ENCODE data around the gene CRACDL.

The CRACDL gene

DNA sequence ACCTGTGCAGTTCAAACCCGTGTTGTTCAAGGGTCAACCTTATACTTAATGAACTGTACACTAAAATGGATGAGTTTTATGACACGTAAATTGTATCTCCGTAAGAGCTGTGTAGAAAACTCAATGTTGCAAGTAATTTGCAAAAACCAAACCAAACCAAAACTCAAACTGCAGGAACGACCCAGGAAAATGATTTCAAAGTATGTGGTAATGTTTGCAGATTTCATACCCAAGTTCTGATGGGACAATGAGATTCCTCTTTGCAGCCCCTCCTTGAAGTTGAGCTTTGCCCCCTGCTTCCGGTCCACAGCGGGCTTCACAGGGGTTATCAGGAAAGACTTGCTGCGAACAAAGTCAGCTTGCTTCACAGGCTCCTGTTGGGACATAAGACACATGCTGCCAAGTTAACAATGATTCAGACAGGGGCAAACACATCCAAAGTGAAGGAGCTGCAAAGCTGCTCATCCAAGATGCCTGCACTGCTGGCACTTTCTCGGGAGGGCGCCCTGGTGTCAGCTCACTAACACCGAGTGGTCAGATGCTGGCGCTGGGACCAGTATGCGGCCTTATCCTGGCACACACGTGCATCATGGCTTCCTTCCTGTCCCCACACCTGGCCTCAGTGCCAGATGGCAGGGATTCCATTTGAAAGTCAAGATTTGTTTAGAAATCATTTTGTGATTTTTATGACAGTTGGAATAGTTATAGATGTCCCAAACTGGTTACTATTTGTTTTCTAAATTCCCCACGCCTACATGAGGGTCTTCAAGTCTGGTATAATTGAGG, 139.9 kb downstream of the CRACDL start:
- Histone ChIP-seq H3K4me3 (no peak overlapping the region), H3K4me1 (no peaks in the 10 kb centered on the region), H3K36me3 (replicated peaks) (no peaks in the 10 kb centered on the region), H3K9me3 (no peaks in the 10 kb centered on the region), H3K27me3 (ENCODE audit: low read depth) (no peaks in the 10 kb centered on the region)
- in situ Hi-C loops (cut with MboI; ENCODE audit: low sequenced_read_pairs), result no loop called here
- DNase-seq (ENCODE audit: low spot score in 2 of 2), result no peak

GRCh38 chr2:98793897-98794830, 141.9 kb downstream of the CRACDL start:
- H3K36me3 ChIP-seq (replicated peaks), result no peaks in the 10 kb centered on the region
- no peaks in the 10 kb centered on the region for H3K27me3 ChIP-seq (ENCODE audit: low read depth)
- H3K4me1 ChIP-seq, result no peaks in the 10 kb centered on the region
- H3K9me3 ChIP-seq, result no peaks in the 10 kb centered on the region
- in situ Hi-C loops (cut with MboI; ENCODE audit: low sequenced_read_pairs), result no loop called here
- no peak overlapping the region for H3K4me3 ChIP-seq
- no peak for DNase-seq (ENCODE audit: low spot score in 2 of 2)

DNA sequence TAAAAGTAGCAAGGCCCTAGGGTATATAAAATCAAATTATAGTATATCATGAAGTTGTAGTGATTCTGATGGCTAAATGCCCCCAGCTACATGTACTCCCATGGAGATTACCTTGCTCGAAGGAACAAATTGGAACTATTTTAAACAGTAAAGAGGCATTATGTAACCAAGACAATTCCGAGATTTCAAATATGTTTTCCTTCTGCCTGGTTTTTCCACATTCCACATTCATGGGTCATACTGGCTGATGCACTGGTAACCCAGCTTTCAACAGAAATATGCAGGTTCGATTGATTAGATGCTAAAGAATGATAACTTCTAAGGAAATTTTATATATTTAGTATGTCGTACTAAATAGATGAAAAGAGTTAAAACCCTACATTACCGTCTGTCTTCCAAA, 142.8 kb downstream of the CRACDL start:
- Histone ChIP-seq H3K27me3 (ENCODE audit: low read depth) (no peaks in the 10 kb centered on the region), H3K9me3 (no peaks in the 10 kb centered on the region), H3K4me3 (no peak overlapping the region), H3K4me1 (no peaks in the 10 kb centered on the region), H3K36me3 (replicated peaks) (no peaks in the 10 kb centered on the region)
- DNase-seq (ENCODE audit: low spot score in 2 of 2), result no peak
- in situ Hi-C loops (cut with MboI; ENCODE audit: low sequenced_read_pairs), result no loop called here

DNA sequence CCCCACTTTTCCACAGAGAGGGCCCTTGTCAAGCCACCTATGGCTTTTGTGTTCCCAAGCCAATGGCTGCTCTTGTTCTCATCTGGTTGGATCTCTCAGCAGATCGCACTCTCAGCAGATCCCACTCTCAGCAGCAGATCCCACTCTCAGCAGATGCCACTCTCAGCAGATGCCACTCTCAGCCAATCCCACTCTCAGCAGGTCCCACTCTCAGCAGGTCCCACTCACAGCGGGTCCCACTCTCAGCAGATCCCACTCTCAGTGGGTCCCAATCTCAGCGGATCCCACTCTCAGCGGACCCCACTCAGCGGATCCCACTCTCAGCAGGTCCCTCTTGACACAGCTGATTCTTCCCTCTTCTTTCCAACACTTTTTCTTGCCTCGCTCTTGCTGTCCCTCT, 145.8 kb downstream of the CRACDL start:
- in situ Hi-C loops (cut with MboI; ENCODE audit: low sequenced_read_pairs), result no loop called here

GRCh38 chr2:98787700-98788099, 148.3 kb downstream of the CRACDL start:
- in situ Hi-C loops (cut with MboI; ENCODE audit: low sequenced_read_pairs), result no loop called here
- Histone ChIP-seq H3K4me1 (no peaks in the 10 kb centered on the region), H3K9me3 (no peaks in the 10 kb centered on the region), H3K27me3 (ENCODE audit: low read depth) (no peaks in the 10 kb centered on the region), H3K36me3 (replicated peaks) (no peaks in the 10 kb centered on the region), H3K4me3 (no peak overlapping the region)
- no peak for DNase-seq (ENCODE audit: low spot score in 2 of 2)

More for the DNA sequence above, 145.8 kb downstream of the CRACDL start:
- H3K27me3 ChIP-seq (ENCODE audit: low read depth), result no peaks in the 10 kb centered on the region
- no peak for DNase-seq (ENCODE audit: low spot score in 2 of 2)
- H3K9me3 ChIP-seq, result no peaks in the 10 kb centered on the region
- H3K4me3 ChIP-seq, result no peak overlapping the region
- no peaks in the 10 kb centered on the region for H3K4me1 ChIP-seq
- no peaks in the 10 kb centered on the region for H3K36me3 ChIP-seq (replicated peaks)

GRCh38 chr2:98786179-98786578, 149.8 kb downstream of the CRACDL start:
- no peaks in the 10 kb centered on the region for H3K27me3 ChIP-seq (ENCODE audit: low read depth)
- no peaks in the 10 kb centered on the region for H3K36me3 ChIP-seq (replicated peaks)
- no peaks in the 10 kb centered on the region for H3K4me1 ChIP-seq
- H3K9me3 ChIP-seq, result no peaks in the 10 kb centered on the region
- no peak for DNase-seq (ENCODE audit: low spot score in 2 of 2)
- in situ Hi-C loops (cut with MboI; ENCODE audit: low sequenced_read_pairs), result no loop called here
- no peak overlapping the region for H3K4me3 ChIP-seq

DNA sequence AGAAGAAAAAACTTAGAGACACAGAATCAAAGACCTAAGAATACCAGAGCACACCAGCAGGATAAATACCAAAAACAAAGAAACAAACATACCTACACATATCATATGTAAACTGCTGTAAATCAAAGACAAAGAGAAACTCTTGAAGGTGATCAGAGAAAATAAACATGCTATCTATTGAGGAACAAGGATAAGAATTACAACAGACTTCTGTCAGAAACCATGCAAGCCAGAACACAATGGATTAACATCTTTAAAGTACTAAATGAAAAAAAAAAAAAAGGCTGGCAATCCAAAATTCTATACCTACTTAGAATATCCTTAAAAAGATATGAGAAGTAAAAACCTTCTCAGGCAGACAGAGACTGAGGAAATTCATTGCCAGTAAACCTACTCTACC, 153.5 kb downstream of the CRACDL start:
- Histone ChIP-seq H3K9me3 (no peaks in the 10 kb centered on the region; the same call in 1 of the 2 replicates), H3K4me3 (no peak overlapping the region), H3K4me1 (no peaks in the 10 kb centered on the region), H3K27me3 (ENCODE audit: low read depth) (no peaks in the 10 kb centered on the region), H3K36me3 (replicated peaks) (no peaks in the 10 kb centered on the region)
- no peak for DNase-seq (ENCODE audit: low spot score in 2 of 2)
- in situ Hi-C loops (cut with MboI; ENCODE audit: low sequenced_read_pairs), result no loop called here

- no peaks in the 10 kb centered on the region; the same call in 1 of the 2 replicates for H3K4me1 ChIP-seq
- no peaks in the 10 kb centered on the region for H3K36me3 ChIP-seq (replicated peaks)
- DNase-seq (ENCODE audit: low spot score in 2 of 2), result no peak
- no peaks in the 10 kb centered on the region for H3K27me3 ChIP-seq (ENCODE audit: low read depth)
- no peaks in the 10 kb centered on the region; the same call in 1 of the 2 replicates for H3K9me3 ChIP-seq
- in situ Hi-C loops (cut with MboI; ENCODE audit: low sequenced_read_pairs), result no loop called here
- no peak overlapping the region for H3K4me3 ChIP-seq
These were observed 154.2 kb downstream of the CRACDL start for GRCh38 chr2:98781822-98782221.

- Histone ChIP-seq H3K27me3 (ENCODE audit: low read depth) (no peaks in the 10 kb centered on the region), H3K4me1 (no peaks in the 10 kb centered on the region; the same call in 1 of the 2 replicates), H3K4me3 (no peak overlapping the region), H3K9me3 (no peaks in the 10 kb centered on the region; the same call in 1 of the 2 replicates), H3K36me3 (replicated peaks) (no peaks in the 10 kb centered on the region)
- DNase-seq (ENCODE audit: low spot score in 2 of 2), result no peak
- in situ Hi-C loops (cut with MboI; ENCODE audit: low sequenced_read_pairs), result no loop called here
These were observed 157.1 kb downstream of the CRACDL start for GRCh38 chr2:98778741-98779483.

DNA sequence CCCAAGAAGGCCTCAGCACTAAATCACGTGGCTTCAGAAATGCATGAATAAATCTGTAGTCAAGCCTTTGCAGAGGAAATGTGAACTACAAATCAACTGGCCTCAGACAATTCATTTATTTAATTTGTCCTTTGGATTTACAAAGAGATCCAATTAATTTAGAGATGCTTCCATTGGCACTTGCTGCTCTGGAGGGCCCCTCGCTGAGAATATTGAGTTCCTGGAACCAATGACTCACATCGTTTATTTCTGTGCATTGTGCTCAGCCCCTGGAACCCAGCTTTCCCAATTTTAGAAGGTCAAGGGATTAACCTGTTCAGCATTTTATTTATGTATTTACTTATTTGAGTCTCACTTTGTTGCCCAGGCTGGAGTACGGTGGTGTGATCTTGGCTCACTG, 157.9 kb downstream of the CRACDL start:
- Histone ChIP-seq H3K9me3 (no peaks in the 10 kb centered on the region; the same call in 1 of the 2 replicates), H3K36me3 (replicated peaks) (no peaks in the 10 kb centered on the region), H3K4me3 (no peak overlapping the region), H3K27me3 (ENCODE audit: low read depth) (no peaks in the 10 kb centered on the region), H3K4me1 (no peaks in the 10 kb centered on the region; the same call in 1 of the 2 replicates)
- in situ Hi-C loops (cut with MboI; ENCODE audit: low sequenced_read_pairs), result no loop called here
- no peak for DNase-seq (ENCODE audit: low spot score in 2 of 2)

GRCh38 chr2:98777710-98778109, 158.3 kb downstream of the CRACDL start:
- H3K9me3 ChIP-seq, result no peaks in the 10 kb centered on the region; the same call in 1 of the 2 replicates
- H3K4me1 ChIP-seq, result no peaks in the 10 kb centered on the region; the same call in 1 of the 2 replicates
- no peaks in the 10 kb centered on the region for H3K36me3 ChIP-seq (replicated peaks)
- no peak overlapping the region for H3K4me3 ChIP-seq
- H3K27me3 ChIP-seq (ENCODE audit: low read depth), result no peaks in the 10 kb centered on the region
- in situ Hi-C loops (cut with MboI; ENCODE audit: low sequenced_read_pairs), result no loop called here
- DNase-seq (ENCODE audit: low spot score in 2 of 2), result no peak

DNA sequence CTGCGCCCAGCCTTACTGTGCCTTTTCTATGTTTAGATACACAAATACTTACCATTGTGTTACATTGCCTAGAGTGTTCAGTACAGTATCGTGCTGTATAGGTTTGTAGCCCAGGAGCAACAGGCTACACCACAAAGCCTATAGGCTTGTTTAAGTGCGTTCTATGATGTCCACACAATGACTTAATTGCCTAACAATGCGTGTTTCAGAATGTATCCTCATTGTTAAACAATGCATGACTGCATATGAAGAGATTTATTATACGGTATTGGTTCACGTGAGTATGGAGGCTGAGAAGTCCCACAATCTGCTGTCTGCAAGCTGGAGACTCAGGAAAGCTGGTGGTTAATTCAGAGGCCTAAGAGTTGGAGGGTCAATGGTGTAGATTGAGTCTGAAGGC, 158.9 kb downstream of the CRACDL start:
- Histone ChIP-seq H3K27me3 (ENCODE audit: low read depth) (no peaks in the 10 kb centered on the region), H3K4me3 (no peak overlapping the region), H3K9me3 (no peaks in the 10 kb centered on the region; the same call in 1 of the 2 replicates), H3K4me1 (no peaks in the 10 kb centered on the region; the same call in 1 of the 2 replicates), H3K36me3 (replicated peaks) (no peaks in the 10 kb centered on the region)
- in situ Hi-C loops (cut with MboI; ENCODE audit: low sequenced_read_pairs), result no loop called here
- peak; percentile 33 to 65 for DNase-seq (ENCODE audit: low spot score in 2 of 2)

DNA sequence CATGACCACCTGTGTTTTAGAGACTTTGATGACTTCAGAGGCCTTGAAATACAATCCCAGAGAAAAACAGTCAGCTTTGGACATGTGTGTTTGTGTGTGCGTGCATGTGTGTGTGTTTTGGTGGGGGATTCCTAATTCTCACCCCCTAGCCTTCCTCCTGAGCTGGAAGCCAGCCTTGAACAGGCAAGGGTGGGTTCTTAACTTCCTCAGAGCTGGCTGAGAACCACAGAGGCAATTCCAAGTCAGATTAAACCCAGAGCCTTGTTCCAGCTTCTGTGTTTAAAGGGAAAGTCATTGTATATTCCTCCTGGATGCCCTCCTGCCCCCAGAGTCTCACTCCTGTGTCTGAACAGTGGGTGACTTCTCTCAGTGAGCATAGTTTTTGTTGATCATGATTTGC, 159.9 kb downstream of the CRACDL start:
- H3K27me3 ChIP-seq (ENCODE audit: low read depth), result no peaks in the 10 kb centered on the region
- in situ Hi-C loops (cut with MboI; ENCODE audit: low sequenced_read_pairs), result no loop called here
- DNase-seq (ENCODE audit: low spot score in 2 of 2), result no peak
- H3K9me3 ChIP-seq, result no peaks in the 10 kb centered on the region; the same call in 1 of the 2 replicates
- H3K36me3 ChIP-seq (replicated peaks), result no peaks in the 10 kb centered on the region
- no peaks in the 10 kb centered on the region; the same call in 1 of the 2 replicates for H3K4me1 ChIP-seq
- no peak overlapping the region for H3K4me3 ChIP-seq
